Activated CD4-positive, alpha-beta T cell treated with anti-CD3 and anti-CD28 coated beads, Interleukin-2, amount 50 U/mL, for 48 hours (primary cell): Measurements from ENCODE around the gene DOCK7.
"Not testable (repeated sequence)": the region's sequence is repeated elsewhere in the genome, so short reads cannot be mapped to it uniquely, and the experiment has no call there.

ENCODE experiments used
- DNase-seq, 2 experiments: peaks; one replicate each; pipeline ENCODE4 v3.0.0-alpha.2; 2020

Gene DOCK7

DNA sequence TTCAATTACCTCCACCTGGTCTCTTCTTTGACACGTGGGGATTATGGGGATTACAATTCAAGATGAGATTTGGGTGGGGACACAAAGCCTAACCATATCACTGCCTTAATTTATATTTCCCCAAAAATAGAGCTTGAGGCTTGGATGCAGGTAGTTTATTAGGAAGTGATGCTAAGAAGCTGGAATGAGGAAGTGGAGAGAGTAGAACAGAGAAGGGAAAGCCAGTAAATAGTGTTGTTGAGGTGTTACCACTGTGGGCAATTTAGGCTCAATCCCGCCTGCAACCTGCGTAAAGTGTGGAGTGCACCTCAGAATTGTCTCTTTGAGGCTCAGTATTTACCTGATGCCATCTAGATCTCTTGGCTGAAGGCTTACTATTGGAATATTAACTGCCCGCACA lies 4.9 kb upstream of the DOCK7 start:
- DNase-seq, result no peak

DNA sequence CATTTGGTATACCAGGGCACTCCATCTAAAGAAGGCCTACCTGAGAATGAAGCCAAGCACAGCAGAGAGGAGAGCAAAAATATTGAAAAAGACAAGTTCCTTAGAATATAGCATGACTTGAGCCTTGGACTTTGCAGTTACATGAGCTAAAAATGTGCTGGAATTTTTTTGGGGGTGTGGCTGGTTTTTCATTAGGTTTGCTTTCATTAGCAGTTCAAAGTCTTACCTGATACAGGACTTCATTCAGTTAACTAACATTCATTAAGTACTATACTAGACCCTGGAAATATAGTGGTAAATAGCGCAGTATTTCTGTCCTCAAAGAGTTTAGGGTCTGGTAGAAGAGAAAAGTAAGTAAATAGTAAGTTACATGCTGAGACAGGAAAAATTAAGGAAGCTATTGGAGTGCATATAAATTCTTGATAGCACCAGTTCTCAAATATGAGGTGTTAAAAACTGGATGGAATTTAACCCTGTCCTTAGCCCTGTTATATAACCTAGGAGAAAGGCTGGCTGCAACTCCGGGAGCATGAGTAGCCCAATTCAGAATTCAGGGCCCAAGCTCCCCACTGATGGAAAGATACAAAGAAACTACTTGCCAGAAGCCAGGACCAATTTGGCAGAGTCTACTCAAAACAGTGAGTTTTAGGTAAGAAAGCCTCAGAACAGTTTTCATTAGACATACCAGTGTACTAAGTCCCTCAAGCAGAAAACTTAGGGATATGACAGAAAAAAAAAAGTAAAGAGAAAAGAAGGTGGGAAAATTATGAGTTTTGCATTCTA lies 3.1 kb upstream of the DOCK7 start:
- no peak for DNase-seq

DNA sequence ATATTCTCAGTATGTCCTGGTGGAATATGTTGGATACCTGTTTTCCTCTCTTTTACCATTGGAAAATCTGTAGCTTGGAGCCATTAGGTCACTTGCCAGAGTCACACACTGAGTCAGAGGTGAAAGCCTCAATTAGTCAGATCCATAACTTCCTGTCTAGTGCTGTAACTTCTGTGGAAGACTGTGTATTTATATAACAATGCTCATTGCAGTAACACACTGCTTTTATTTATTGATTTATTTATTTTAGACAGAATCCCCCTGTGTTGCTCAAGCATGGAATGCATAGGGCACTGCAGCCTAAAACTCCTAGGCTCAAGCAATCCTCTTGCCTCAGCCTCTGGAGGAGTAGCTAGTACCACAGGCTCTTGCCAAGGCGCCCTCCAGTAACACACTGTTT lies 1.3 kb upstream of the DOCK7 start:
- no peak for DNase-seq

DNA sequence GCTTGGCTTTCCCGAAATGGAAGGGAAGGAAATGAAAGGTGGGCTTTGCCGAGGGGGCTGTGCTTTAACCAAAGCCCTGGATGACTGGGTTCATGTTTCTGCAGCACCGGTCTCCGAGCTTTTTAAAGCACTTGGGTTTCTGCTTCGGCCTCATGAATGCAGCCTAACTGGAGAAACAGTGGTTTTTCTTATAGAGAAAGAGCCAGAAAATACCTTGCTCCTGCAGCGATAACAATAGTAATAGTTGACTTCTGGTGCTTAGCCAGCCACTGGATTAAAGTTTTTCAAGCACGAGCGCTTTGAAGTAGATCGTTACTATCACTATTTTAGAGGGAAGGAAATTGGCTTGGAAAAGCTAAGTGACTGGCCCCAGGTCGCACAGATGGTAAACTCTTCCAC lies 500 bp upstream of the DOCK7 start:
- DNase-seq, result no peak

DNA sequence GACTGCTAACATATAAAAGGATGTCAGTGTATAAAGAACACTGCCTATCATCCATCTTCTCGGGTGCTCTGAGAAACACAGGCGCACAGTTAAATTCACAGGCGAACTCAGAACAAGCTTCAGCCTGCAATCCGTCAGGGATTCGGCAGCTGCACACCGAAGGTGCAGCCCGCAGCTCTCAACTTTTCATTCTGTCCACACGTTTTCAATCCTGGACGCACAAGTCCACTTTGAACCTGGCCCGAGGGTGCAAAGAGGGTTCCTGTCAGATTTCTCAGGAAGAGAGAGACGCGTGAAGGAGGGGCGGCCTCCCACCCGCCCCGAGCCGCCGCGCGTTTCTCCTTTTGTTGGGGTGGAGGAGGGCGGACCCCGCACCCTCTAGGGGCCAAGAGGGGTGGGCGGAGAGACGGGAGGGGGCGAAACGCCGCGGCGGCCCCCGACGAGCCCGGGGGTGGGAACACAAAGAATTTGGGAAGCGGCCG lies 724 bp downstream of the DOCK7 start:
- peak in 1 of 2 experiments; percentile 37 for DNase-seq

DNA sequence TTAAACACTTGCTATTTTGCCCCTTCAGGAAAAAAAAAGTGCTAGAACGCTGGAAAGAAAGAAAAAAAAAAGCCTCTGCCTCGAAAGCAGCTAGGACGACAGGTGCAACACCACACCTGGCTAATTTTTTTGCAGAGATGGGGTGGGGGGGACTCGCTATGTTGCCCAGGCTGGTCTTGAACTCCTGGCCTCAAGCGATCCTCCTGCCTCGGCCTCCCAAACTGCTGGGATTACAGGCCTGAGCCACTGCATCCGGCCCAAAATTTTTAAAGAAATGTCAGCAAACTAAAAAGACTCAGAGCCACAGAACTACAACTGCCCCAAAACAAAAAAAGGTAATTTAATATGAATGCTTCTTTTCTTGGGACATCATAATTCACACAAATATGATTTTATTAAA lies 1.4 kb downstream of the DOCK7 start:
- no peak for DNase-seq

DNA sequence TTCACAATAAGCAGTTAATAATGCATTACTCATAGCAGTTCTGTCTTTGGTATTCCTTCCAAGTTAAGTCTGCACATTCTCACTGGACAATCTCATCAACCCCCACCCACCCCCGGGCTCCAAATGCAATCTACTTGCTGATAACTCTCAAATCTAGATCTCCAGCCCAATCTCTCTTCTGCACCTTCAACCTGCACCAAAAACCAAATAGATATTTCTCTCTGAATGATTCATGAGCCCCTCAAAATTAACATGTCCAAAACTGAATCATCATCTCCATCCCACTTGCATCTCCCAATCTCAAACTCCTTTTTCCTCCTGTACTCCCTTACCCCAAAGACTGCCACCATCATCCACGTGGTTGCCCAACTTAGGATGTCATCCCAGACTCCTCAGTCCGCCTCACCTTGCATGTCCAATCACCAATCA lies 2.7 kb downstream of the DOCK7 start:
- DNase-seq, result no peak

DNA sequence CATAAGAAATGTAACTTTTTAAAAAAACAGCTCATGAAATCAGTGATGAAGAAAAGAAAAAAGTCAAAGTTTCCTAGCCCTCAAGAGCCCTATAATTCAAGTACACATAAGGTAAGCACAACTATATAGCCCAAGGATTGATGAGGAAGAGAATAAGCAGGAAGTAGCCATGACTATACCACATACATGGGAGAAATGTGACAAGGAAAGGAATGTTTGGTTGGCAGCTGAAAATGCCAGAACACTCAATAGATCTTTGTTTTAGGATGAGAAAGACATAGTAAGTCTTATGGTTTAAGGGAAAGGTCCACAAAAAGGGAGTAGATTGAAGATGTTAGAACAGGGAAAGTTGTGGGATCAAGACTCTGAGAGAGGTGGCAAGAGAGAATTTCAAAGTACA lies 5.7 kb downstream of the DOCK7 start:
- DNase-seq, result no peak

DNA sequence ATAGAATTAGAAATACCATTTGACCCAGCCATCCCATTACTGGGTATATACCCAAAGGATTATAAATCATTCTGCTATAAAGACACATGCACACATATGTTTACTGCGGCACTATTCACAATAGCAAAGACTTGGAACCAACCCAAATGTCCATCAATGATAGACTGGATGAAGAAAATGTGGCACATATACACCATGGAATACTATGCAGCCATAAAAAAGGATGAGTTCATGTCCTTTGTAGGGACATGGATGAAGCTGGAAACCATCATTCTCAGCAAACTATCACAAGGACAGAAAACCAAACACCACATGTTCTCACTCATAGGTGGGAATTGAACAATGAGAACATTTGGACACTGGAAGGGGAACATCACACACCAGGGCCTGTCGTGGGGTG lies 7.2 kb downstream of the DOCK7 start:
- DNase-seq, result not testable (repeated sequence)

DNA sequence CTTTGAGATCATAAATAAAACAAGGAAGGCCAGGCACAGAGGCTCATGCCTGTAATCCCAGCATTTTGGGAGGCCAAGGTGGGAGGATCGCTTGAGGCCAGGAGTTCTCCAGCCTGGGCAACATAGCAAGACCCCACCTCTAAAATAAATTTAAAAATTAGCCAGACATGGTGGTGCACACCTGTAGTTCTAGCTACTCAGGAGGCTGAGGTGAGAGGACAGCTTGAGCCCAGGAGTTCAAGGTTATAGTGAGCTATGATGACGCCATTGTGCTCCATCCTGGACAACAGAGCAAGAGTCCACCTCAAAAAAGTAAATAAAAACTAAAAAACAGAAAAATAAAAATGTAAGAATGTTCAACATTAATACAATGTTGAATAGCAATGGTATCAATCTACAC lies 10.4 kb downstream of the DOCK7 start:
- not testable (repeated sequence) for DNase-seq

DNA sequence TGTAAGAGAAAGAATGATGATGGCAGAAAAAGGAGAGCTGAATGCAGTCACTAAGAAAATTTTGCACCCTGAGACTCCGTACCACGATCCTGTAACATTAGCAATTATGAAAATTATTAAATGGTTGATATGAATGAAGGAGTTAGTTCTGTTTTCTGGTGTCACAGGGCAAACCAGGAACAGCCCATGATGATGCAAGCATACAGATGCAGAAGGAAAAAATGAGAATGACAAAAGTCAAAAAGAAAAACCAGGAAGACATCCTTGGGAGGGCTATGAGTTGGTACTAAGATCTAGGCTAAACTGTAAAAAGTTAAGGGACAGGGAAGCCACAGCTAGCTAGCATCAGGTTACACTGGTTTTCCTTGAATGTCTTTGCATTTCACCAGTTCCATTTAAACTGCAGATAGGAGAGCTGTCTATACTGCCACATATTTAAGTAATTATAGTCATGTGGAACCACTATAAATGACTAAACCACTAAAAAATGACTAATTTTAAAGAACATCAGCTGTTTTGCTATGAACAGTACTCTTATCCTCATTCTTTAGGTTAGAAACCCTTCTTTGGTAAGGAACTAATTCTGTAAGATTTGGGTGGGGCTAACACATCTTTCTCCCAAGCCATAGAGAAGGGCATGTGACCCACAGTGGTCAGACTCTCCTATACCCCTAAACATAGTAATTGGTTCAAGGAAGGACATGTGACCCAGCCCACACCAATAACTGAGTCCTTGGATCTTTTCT lies 11.4 kb downstream of the DOCK7 start:
- no peak for DNase-seq

DNA sequence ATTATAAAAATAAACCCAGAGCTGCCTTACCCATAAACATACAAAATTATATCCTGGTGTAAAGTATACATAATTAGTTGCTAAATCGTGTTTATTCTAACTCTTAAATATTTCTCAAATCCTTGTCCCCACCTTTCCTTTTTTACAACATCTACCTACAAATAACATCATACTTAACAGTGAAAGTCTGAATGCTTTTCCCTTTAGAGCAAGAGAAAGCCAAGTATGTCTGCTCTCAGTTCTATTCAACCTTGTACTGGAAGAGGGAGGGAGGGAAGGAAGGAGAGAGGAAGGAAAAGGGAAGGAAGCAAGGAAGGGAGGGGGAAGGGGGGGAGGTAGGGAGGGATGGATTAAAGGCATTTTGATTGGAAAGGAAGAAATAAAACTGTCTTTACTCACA lies 14.6 kb downstream of the DOCK7 start:
- DNase-seq, result no peak

DNA sequence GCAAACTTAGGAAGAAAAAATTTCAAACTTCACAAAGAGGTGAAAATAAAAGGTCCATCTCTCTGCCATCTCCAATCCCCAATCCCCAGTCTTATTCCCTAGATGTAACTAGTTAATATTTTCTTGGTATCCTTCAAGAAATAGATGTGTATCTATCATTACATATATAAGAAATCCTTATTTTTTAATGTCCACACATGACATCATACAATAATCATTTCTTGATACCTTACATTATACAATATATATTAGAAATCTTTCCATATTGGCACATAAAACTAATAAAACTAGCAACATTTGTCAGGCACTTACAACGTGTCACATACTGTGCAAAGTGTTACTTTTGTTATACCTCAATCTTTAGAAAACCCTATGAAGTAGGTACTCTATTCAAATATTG lies 16.2 kb downstream of the DOCK7 start:
- no peak for DNase-seq

DNA sequence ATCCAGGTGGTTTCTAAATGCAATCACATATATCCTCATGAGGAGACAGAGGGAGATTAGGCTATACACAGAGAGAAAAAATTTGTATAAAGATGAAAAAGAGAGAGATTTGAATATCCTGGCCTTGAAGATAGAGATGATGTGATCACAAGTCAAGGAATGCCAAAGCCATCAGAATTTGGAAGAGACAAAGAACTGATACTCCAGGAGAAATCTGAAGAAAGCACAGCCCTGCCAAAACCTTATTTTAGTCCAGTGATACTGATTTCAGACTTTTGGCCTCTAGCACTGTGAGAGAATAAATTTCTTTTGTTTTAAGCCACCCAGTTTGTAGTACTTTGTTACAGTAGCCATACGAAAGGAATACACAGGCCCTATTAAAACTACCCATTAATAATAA lies 33.4 kb downstream of the DOCK7 start:
- no peak for DNase-seq

DNA sequence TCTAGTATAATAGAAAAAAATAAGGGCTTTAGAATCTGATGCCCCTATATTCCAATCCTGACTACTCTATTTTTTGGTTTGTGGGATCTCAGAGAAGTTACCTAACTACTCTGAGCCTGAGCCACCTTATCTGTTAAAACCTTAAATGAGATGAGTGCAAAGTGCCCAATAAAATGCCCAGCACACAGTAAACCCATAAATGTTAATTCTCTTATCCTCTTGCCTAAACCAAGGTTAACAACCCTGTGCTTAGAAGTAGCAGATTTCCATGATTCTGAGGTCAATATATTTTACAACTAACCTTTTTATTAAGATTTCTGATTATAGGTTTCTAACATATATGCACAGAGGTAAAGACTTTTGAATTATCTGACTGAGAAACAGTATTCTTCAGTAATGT lies 35.8 kb downstream of the DOCK7 start:
- DNase-seq, result no peak

DNA sequence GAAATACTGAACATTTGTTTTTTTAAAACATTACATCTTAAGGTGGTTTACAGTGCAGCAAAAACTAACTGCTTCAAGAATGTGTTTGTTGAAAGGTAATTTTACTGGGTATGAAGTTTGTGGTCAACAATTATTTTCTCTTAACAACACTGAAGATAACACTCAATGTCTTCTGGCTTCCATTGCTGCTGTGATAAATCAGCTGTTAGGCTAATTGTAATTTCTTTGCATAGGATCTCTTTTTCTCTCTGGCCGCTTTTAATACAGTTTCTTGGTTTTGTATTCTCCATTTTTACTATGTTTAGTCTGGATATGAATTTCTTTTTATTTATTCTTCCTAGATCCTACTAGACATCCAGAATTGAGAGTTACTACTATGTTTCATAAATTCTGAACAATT lies 44.9 kb downstream of the DOCK7 start:
- DNase-seq, result no peak

DNA sequence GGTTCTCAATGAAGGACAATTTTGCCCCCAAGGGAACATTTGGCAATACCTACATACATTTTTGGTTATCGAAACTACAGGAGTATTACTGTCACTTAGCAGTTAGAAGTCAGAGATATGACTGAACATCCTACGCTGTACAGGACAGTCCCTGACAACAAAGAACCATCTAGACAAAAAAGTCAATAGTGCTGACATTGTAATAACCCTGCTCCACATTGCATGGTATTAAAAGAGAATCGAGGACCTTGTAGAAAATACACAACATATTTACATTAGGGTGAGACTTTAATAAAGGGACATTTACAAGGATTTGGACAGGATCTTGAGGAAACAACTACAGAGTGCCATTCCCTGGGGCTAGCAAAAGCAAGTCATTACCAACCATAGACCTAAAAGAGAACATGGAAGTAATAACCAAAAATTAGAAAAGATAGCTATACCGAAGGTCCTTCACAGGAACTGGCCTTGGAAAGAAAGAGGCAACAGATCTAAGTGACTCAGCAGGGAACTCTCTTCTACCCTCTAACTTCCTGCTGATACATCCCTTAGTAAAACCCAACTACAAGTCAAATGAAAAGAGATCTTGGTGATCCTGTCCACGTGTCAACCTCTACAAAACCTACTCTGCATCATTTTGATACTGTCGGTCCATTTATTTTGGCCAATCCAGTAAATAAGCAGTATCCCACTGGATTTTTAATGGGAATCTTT lies 50.6 kb downstream of the DOCK7 start:
- no peak for DNase-seq

DNA sequence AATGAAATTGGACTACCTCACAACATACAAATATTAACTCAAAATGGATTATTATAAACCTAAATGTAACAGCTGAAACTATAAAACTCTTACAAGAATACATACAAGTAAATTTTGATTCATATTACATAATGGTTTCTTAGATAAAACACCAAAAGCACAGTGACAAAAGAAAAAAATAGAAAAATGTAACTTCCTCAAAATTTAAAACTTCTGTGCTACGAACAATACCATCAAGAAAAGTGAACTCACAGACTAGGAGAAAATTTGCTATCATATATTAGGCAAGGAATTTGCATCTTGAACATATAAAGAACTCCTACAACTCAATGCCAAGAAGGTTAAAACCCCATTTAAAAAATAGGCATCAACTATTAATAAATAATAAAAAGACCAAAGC lies 59.7 kb downstream of the DOCK7 start:
- no peak for DNase-seq

DNA sequence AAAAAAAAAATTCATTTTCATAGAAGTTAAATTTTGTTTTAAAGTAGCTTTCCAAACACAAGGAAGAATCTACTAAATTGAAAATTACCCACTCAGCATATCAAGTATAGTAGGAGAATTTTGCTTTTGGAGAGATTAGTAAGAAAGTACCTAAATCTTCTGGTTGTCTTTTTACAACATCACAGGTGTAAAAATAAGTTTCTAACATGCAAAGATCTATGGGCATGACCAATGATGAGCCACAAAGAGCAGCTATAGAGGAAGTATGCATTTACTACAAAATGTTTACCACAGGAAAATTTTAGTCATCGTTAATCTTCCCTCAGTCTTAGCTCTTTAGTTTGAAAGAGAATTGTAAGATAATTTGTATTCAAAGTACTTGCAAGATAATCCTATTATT lies 62.8 kb downstream of the DOCK7 start:
- DNase-seq, result no peak

DNA sequence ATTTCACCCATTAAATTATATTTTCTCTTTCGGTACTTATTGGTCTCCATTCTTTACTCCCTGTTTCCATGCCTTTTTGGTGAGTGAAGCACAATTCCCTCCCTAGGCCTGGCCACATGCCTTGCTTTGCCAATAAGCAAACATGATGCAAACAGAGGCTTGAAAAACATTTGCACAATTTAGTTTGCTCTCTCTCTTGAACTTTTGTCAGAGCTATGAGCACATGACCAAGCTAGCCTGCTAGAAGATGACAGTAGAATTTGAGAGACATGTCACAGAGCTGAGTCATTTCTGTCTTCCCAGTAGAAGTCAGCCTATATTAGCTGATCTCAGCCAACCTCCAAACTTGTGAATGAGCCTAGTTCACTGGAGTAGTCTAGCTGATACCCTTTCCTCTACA lies 66.3 kb downstream of the DOCK7 start:
- no peak for DNase-seq

DNA sequence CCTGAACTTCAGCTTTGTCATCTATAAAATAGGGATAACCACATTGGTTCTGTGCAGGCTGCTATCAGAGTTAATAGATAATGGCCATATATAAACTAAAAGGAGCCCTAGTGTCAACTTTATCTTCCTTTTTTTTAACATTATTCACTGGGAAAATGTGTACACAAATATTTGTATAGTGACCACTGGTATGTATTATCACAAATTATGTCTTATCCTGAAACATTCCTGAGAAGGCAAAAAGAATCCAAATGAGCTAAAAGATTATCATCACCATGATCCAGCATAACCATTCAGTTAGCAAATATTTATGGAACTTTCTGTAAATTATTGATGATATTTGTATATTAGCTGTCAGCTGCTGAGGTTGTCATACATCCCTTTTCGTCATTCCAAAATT lies 74.3 kb downstream of the DOCK7 start:
- DNase-seq, result no peak

DNA sequence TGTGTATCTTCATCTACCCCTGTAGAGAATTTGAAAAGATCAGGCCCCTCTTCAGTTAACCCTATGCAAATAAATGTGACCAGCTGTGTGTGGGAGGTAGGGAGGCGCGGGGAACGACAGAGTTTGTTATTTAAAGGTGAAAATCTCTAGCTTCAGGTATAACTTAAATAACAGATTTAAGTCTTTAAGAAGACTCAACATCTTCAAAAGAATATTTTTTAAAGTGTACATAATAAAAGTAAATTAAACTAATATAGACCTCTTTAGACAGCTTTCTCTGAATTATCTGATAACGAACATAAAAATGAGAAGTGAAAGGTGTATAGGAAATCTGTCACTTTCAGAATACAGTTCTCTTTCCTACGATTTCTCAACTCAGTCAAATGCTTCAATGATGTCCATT lies 74.9 kb downstream of the DOCK7 start:
- DNase-seq, result no peak

DNA sequence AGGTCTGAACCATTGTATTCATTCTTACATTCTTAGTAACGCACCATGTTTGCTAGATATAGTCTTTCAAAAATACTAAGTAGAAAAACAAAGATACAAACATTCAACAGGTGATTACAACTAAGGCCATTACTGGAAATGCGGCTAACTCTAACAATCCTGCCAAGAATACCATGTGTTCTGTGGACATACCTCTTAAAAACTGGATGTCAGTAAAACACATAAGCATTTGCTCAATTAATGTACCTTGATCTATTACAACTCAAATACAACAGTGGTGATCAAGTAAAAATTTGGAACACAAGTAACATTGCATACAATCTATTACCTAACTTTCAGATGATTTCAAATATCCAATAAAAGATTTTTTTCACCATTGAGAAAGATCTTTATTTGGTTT lies 75.4 kb downstream of the DOCK7 start:
- no peak for DNase-seq

DNA sequence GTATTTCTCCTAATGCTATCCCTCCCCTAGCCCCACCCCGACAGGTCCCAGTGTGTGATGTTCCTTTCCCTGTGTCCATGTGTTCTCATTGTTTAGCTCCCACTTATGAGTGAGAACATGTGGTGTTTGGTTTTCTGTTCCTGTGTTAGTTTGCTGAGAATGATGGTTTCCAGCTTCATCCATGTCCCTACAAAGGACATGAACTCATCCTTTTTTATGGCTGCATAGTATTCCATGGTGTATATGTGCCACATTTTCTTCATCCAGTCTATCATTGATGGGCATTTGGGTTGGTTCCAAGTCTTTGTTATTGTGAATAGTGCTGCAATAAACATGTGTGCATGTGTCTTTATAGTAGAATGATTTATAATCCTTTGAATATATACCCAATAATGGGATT lies 77.6 kb downstream of the DOCK7 start:
- DNase-seq, result not testable (repeated sequence)
